Measurements from ENCODE around the gene IL1RL1. TPM values are rescaled to one million over a fixed set of nuclear protein-coding genes. Genes with fewer than 3 reads are reported as not detected.

IL1RL1 gene
- total RNA-seq, 4 donors from 2014 or later = 0.98 to 6.6 (median 1.2) TPM

DNA sequence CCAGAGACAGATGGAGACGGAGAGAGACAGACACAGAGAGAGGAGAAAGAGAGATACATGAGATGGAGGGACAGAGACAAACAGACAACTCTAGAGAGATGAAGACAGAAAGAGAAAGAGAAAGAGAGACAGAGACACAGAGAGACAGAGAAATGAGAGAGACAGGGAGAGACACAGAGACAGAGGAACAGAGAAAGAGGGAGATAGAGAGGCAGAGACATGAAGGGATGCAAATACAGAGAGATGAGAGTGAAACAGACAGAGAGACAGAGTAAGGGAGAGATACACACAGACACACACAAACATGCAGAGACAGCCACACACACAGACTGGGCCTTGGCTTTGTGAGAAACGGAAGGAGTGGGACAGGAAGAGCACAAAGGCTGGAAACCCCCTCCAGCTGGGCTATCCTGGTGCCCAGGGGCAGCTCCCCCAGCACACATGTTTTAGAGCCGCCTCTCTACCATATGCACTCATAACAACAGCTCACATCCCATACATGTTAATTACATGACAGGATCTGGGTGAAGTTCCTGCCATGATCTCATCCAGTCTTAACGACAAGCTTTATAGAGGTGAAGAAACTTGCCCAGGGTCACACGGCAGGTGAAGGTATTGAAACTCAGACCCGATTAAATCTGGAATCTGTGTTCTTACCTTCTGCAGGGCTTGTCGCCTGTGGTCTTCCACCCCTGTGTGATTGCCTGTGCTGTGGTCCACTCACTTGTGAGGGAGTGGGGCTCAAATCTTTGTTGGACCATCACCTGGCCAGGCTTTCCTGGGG lies 76.6 kb downstream of the IL1RL1 start:
- no peaks in the 10 kb centered on the region for H3K9me3 ChIP-seq
- no peak overlapping the region for H3K4me3 ChIP-seq
- no peak overlapping the region for H3K27ac ChIP-seq
- TF ChIP-seq, protein P1, sequence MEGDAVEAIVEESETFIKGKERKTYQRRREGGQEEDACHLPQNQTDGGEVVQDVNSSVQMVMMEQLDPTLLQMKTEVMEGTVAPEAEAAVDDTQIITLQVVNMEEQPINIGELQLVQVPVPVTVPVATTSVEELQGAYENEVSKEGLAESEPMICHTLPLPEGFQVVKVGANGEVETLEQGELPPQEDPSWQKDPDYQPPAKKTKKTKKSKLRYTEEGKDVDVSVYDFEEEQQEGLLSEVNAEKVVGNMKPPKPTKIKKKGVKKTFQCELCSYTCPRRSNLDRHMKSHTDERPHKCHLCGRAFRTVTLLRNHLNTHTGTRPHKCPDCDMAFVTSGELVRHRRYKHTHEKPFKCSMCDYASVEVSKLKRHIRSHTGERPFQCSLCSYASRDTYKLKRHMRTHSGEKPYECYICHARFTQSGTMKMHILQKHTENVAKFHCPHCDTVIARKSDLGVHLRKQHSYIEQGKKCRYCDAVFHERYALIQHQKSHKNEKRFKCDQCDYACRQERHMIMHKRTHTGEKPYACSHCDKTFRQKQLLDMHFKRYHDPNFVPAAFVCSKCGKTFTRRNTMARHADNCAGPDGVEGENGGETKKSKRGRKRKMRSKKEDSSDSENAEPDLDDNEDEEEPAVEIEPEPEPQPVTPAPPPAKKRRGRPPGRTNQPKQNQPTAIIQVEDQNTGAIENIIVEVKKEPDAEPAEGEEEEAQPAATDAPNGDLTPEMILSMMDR (IDR thresholded peaks at IDR 0.05) = no peak
- no peak for TF ChIP-seq POLR2A (IDR thresholded peaks at IDR 0.05)
- TF ChIP-seq EP300 (IDR thresholded peaks at IDR 0.05) = no peak
- TF ChIP-seq POLR2AphosphoS5 (IDR thresholded peaks at IDR 0.05) = no peak
- H3K4me1 ChIP-seq = no peaks in the 10 kb centered on the region
- WGBS = 79% methylated on average over 7 of the region's 7 CpGs
- no peak for DNase-seq (ENCODE audit: low spot score in 2 of 2)
- peaks cover 3% of the 10 kb centered on the region for H3K36me3 ChIP-seq
- no peaks in the 10 kb centered on the region for H3K27me3 ChIP-seq

DNA sequence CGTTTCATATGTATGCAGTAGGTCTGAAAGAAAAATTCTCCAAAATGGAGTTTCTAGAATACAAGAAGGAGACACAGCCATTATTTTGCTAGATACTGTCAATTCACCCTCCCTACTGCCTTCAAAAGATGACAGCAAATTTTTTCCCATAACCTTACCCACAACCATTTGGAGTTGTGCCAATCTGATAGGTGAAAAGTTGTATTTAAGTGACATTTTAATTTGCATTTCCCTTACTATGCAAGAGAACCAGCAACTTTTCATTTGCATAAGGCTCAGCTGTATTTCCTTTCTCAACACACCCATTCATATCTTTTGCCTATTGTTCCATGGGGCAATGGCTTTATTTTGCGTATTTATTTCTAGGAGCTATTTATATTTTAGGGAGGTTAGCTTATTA lies 80.2 kb downstream of the IL1RL1 start:
- no peak overlapping the region for H3K4me3 ChIP-seq
- 66% methylated on average over 2 of the region's 2 CpGs for WGBS
- no peak for DNase-seq (ENCODE audit: low spot score in 2 of 2)
- no peak overlapping the region for H3K27ac ChIP-seq
- TF ChIP-seq, protein P1 (IDR thresholded peaks at IDR 0.05) = no peak
- TF ChIP-seq EP300 (IDR thresholded peaks at IDR 0.05) = no peak
- TF ChIP-seq POLR2AphosphoS5 (IDR thresholded peaks at IDR 0.05) = no peak
- TF ChIP-seq POLR2A (IDR thresholded peaks at IDR 0.05) = no peak
- H3K9me3 ChIP-seq = no peaks in the 10 kb centered on the region
- H3K27me3 ChIP-seq = no peaks in the 10 kb centered on the region
- peaks cover 3% of the 10 kb centered on the region for H3K36me3 ChIP-seq
- no peaks in the 10 kb centered on the region for H3K4me1 ChIP-seq

GRCh38 chr2:102392096-102392495 lies 80.7 kb downstream of the IL1RL1 start:
- DNase-seq (ENCODE audit: low spot score in 2 of 2) = no peak
- H3K9me3 ChIP-seq = no peaks in the 10 kb centered on the region
- WGBS = 89% methylated on average over 3 of the region's 3 CpGs
- peaks cover 2% of the 10 kb centered on the region for H3K36me3 ChIP-seq
- no peaks in the 10 kb centered on the region for H3K27me3 ChIP-seq
- H3K4me1 ChIP-seq = no peaks in the 10 kb centered on the region
- no peak overlapping the region for H3K27ac ChIP-seq
- TF ChIP-seq POLR2AphosphoS5 (IDR thresholded peaks at IDR 0.05) (no peak), POLR2A (IDR thresholded peaks at IDR 0.05) (no peak), EP300 (IDR thresholded peaks at IDR 0.05) (no peak)
- TF ChIP-seq, protein P1 (IDR thresholded peaks at IDR 0.05) = no peak
- no peak overlapping the region for H3K4me3 ChIP-seq

GRCh38 chr2:102392942-102393341 lies 81.6 kb downstream of the IL1RL1 start:
- TF ChIP-seq EP300 (IDR thresholded peaks at IDR 0.05) = no peak
- TF ChIP-seq POLR2AphosphoS5 (IDR thresholded peaks at IDR 0.05) = no peak
- TF ChIP-seq, protein P1 (IDR thresholded peaks at IDR 0.05) = no peak
- no peak for TF ChIP-seq POLR2A (IDR thresholded peaks at IDR 0.05)
- Histone ChIP-seq H3K36me3 (no peaks in the 10 kb centered on the region), H3K27me3 (no peaks in the 10 kb centered on the region), H3K4me3 (no peak overlapping the region), H3K9me3 (no peaks in the 10 kb centered on the region), H3K4me1 (no peaks in the 10 kb centered on the region), H3K27ac (no peak overlapping the region)
- no peak for DNase-seq (ENCODE audit: low spot score in 2 of 2)
- whole genome bisulfite sequencing = 42% methylated on average over 1 of the region's 1 CpG

GRCh38 chr2:102396012-102396411 lies 84.6 kb downstream of the IL1RL1 start:
- TF ChIP-seq, protein P1 (IDR thresholded peaks at IDR 0.05) = no peak
- TF ChIP-seq POLR2AphosphoS5 (IDR thresholded peaks at IDR 0.05) (no peak), POLR2A (IDR thresholded peaks at IDR 0.05) (no peak), EP300 (IDR thresholded peaks at IDR 0.05) (no peak)
- WGBS = 69% methylated on average over 2 of the region's 2 CpGs
- Histone ChIP-seq H3K27ac (no peak overlapping the region), H3K4me1 (no peaks in the 10 kb centered on the region), H3K9me3 (no peaks in the 10 kb centered on the region), H3K36me3 (no peaks in the 10 kb centered on the region), H3K27me3 (no peaks in the 10 kb centered on the region), H3K4me3 (no peak overlapping the region)
- no peak for DNase-seq (ENCODE audit: low spot score in 2 of 2)

Data from suprapubic skin (tissue), 4 donors.